Activated CD4-positive, alpha-beta T cell treated with anti-CD3 and anti-CD28 coated beads for 1 hour (primary cell): ENCODE results near the gene SRP9.

Experiments used
- DNase-seq: peaks from one replicate; pipeline ENCODE4 v3.0.0-alpha.2; 2020

Gene SRP9

GRCh38 chr1:225777583-225778336 lies at the start of gene SRP9:
TSS of gene SRP9 (plus strand) at chr1:225777826. CDS start at chr1:225777941, 115 bp downstream.
- DNase-seq = peak; percentile 98

- no peak for DNase-seq
Observed at GRCh38 chr1:225731491-225731890, 46.1 kb upstream of the SRP9 start.

GRCh38 chr1:225733254-225733653 lies 44.4 kb upstream of the SRP9 start:
- no peak for DNase-seq

- DNase-seq = no peak
Observed at GRCh38 chr1:225735252-225736149, 42.1 kb upstream of the SRP9 start.

- no peak for DNase-seq
Observed at GRCh38 chr1:225736437-225737098, 41.1 kb upstream of the SRP9 start.

GRCh38 chr1:225737161-225737560 lies 40.5 kb upstream of the SRP9 start:
- no peak for DNase-seq

GRCh38 chr1:225737866-225738265 lies 39.8 kb upstream of the SRP9 start:
- no peak for DNase-seq

- DNase-seq = no peak
Observed at GRCh38 chr1:225738763-225739162, 38.9 kb upstream of the SRP9 start.

- no peak for DNase-seq
Observed at GRCh38 chr1:225739542-225740107, 38.0 kb upstream of the SRP9 start.

- DNase-seq = no peak
Observed at GRCh38 chr1:225744745-225745144, 32.9 kb upstream of the SRP9 start.

GRCh38 chr1:225745273-225745672 lies 32.4 kb upstream of the SRP9 start:
- no peak for DNase-seq

- DNase-seq = no peak
Observed at GRCh38 chr1:225746361-225747179, 31.1 kb upstream of the SRP9 start.

- no peak for DNase-seq
Observed at GRCh38 chr1:225747566-225747965, 30.1 kb upstream of the SRP9 start.

GRCh38 chr1:225748529-225748928 lies 29.1 kb upstream of the SRP9 start:
- DNase-seq = no peak

- DNase-seq = no peak
Observed at GRCh38 chr1:225749706-225750105, 27.9 kb upstream of the SRP9 start.

GRCh38 chr1:225750420-225750819 lies 27.2 kb upstream of the SRP9 start:
- no peak for DNase-seq

GRCh38 chr1:225750875-225751824 lies 26.5 kb upstream of the SRP9 start:
- DNase-seq = no peak

GRCh38 chr1:225752245-225752644 lies 25.4 kb upstream of the SRP9 start:
- DNase-seq = no peak

GRCh38 chr1:225754940-225755641 lies 22.5 kb upstream of the SRP9 start:
- DNase-seq = no peak

- DNase-seq = no peak
Observed at GRCh38 chr1:225755671-225756319, 21.8 kb upstream of the SRP9 start.
